ENCODE data around the gene PHF13.

DNA sequence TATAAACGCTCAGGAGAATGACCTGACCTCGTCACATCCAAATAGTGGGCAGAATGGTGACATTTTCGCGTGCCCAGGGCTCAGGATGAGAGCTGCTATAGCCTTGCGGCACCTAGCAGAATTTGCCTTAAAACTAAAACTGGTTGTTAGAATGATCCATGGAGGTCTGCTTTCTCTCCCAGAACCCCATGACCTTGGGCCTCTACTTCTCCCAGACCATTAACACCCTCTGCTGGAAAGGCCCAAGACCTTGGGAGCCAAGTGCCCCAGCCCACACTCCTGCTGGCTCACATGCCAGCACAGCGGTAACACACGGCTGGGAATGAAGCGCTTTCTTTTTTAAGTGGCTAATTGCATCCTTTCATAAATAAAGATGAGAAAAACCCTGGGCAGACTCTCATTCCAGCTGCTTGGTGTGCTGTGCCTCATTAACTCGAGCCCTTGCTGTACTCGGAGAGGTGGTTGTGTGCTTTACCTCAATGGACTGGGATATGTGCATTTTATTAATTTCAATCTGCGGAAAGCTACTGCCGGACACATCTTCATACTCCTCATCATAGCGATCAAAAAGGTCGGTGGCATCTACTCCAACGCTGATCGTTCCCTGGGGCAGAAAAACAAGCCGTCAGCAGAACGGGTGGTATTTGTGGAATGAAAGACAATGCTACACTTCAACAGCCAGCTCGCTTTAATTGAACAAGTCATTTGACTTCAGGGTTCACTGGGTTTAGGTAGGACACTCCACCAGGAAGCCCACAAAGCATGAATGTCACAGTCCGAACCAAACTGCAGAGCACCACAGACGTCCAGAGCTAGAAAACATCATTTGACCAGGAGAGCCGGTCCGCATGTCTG lies 40.1 kb downstream of the PHF13 start:
- TF ChIP-seq, protein P1, sequence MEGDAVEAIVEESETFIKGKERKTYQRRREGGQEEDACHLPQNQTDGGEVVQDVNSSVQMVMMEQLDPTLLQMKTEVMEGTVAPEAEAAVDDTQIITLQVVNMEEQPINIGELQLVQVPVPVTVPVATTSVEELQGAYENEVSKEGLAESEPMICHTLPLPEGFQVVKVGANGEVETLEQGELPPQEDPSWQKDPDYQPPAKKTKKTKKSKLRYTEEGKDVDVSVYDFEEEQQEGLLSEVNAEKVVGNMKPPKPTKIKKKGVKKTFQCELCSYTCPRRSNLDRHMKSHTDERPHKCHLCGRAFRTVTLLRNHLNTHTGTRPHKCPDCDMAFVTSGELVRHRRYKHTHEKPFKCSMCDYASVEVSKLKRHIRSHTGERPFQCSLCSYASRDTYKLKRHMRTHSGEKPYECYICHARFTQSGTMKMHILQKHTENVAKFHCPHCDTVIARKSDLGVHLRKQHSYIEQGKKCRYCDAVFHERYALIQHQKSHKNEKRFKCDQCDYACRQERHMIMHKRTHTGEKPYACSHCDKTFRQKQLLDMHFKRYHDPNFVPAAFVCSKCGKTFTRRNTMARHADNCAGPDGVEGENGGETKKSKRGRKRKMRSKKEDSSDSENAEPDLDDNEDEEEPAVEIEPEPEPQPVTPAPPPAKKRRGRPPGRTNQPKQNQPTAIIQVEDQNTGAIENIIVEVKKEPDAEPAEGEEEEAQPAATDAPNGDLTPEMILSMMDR (IDR thresholded peaks at IDR 0.05) = no peak
- TF ChIP-seq POLR2A (IDR thresholded peaks at IDR 0.05) = no peak
- TF ChIP-seq EP300 (IDR thresholded peaks at IDR 0.05) = no peak

Data from tibial nerve (tissue), 4 donors.